K562 (cell line): ENCODE results near the gene ATG4D. TPM values are rescaled to one million over a fixed set of nuclear protein-coding genes. Genes with fewer than 3 reads are reported as not detected.

Experiments
- GTF2E2 ChIP-seq: fragments of 200-800 bp; sonication (Bioruptor generic); IDR thresholded peaks from 2 replicates; pipeline ENCODE4 v1.6.1; 2016; ENCODE audit warnings: missing genetic modification characterization, missing compliant biosample characterization
- MEIS2 ChIP-seq: fragments of 450-650 bp; IDR thresholded peaks from 2 replicates; pipeline ENCODE4 v1.6.1; 2014; ENCODE audit warnings: mild to moderate bottlenecking; ENCODE audit not compliant: partially characterized antibody
- PHB ChIP-seq: fragments of 250-450 bp; sonication (Bioruptor Pico); IDR thresholded peaks from 2 replicates; pipeline ENCODE4 v1.5.0; 2021
- polyA plus RNA-seq, 8 experiments: library from polyadenylated mRNA; depleted of rRNA in 4 of 8; stranded (reverse) in 5 of 8; unstranded in 3 of 8; fragments of >200 nt; fragmentation: Nextera tagmentation in 2 of 8; fragmentation: Illumina TruSeq in 1 of 8; extraction: Ambion mirVana in 2 of 8; extraction: Trizol in 1 of 8; gene quantifications; 2 replicates each; pipeline versions ENCODE4 v1.2.1 to v1.2.3, GENCODE V29; 2011 to 2014; ENCODE audit warnings: inconsistent platforms in 1 of 8, missing spikeins in 1 of 8
- total RNA-seq, 7 experiments: library from RNA; depleted of rRNA in 6 of 7; stranded (reverse); fragments of >200 nt in 6 of 7; fragmentation: Illumina TruSeq in 2 of 7; extraction: Trizol in 2 of 7; gene quantifications; 2 replicates each; pipeline versions ENCODE4 v1.2.1 to v1.2.3, GENCODE V29; 2011 to 2021; ENCODE audit warnings: low replicate concordance in 1 of 7
- TF ChIP-seq, protein P1 (sequence below): fragments of 450-650 bp; IDR thresholded peaks from 2 replicates; pipeline ENCODE4 v1.6.1; 2014; ENCODE audit warnings: low read depth, mild to moderate bottlenecking, moderate library complexity, borderline replicate concordance
- TF ChIP-seq, protein P2 (sequence below): fragments of 250-450 bp; sonication (Bioruptor Pico); IDR thresholded peaks from 2 replicates; pipeline ENCODE4 v1.5.0; 2020; ENCODE audit warnings: mild to moderate bottlenecking
- TF ChIP-seq, protein P3 (sequence below), 2 experiments: fragments of 450-650 bp; conservative IDR thresholded peaks; 2 replicates each; pipeline ENCODE4 v1.6.1; 2017; ENCODE audit warnings: mild to moderate bottlenecking in 2 of 2, moderate library complexity in 2 of 2
- TF ChIP-seq, protein P4 (sequence below): sonication (generic); formaldehyde crosslinking; IDR thresholded peaks from 2 replicates; pipeline ENCODE4 v1.9.0; 2022; ENCODE audit warnings: mild to moderate bottlenecking, missing genetic modification reagents
- TF ChIP-seq, protein P5 (sequence below): sonication (generic); formaldehyde crosslinking; IDR thresholded peaks from 2 replicates; pipeline ENCODE4 v1.8.1; 2023; ENCODE audit warnings: mild to moderate bottlenecking, missing genetic modification reagents
- TF ChIP-seq, protein P6 (sequence below), 3 experiments: IDR thresholded peaks in 2 of 3; conservative IDR thresholded peaks in 1 of 3; 2 replicates each; pipeline ENCODE4 v1.5.1; 2011 to 2012; ENCODE audit warnings: low read length in 3 of 3, mild to moderate bottlenecking in 3 of 3, control low read depth in 2 of 3, improper control_type of control experiment in 1 of 3, inconsistent platforms in 1 of 3, low read depth in 1 of 3, mixed read lengths in 1 of 3, moderate library complexity in 1 of 3; ENCODE audit not compliant: insufficient read depth in 2 of 3
- TF ChIP-seq, protein P7 (sequence below): fragments of 250-450 bp; sonication (Bioruptor Pico); IDR thresholded peaks from 2 replicates; pipeline ENCODE4 v1.9.0; 2021; ENCODE audit warnings: mild to moderate bottlenecking
- TF ChIP-seq, protein P8 (sequence below): fragments of 450-650 bp; IDR thresholded peaks from 2 replicates; pipeline ENCODE4 v1.6.1; 2017; ENCODE audit warnings: antibody characterized with exemption, mild to moderate bottlenecking

Gene ATG4D
- total and polyA plus RNA-seq, 9 of the 15 experiments (the other 6 are each of a cell fraction or from before 2014, with no cell fraction given), result 0.51 to 66.1 (median 22.9) TPM

DNA sequence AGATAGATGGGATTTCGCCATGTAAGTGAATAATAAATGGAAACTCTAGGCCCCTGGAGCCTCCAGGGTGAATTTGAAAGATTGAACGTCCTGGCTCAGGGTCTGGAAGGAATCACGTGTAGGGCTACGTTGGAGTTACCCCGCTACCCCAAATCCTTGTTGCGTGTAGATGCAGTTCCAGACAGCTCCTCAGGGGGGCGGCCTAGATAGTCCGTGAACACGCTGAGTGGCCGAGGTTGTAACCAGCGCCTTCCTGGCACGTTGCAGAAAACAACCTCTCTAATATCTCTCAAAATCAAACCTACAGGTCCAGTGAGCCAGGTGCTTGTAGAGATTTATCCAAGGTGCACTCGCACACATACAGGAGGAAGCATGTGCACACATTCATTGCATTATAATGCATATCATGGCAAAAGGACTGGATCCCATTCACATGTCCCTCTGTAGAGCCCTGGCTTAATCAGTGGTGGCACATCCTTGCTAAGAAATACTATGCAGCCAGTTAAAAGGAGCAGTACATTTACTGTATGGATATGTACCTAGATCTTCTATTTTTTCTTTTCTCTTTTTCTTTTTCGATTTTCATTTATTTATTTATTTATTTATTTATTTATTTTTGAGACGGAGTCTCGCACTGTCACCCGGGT, 38.0 kb upstream of the ATG4D start (continued):
- TF ChIP-seq, protein P1, sequence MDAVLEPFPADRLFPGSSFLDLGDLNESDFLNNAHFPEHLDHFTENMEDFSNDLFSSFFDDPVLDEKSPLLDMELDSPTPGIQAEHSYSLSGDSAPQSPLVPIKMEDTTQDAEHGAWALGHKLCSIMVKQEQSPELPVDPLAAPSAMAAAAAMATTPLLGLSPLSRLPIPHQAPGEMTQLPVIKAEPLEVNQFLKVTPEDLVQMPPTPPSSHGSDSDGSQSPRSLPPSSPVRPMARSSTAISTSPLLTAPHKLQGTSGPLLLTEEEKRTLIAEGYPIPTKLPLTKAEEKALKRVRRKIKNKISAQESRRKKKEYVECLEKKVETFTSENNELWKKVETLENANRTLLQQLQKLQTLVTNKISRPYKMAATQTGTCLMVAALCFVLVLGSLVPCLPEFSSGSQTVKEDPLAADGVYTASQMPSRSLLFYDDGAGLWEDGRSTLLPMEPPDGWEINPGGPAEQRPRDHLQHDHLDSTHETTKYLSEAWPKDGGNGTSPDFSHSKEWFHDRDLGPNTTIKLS, result peak; percentile 28; the same call in 1 of the 2 replicates
- TF ChIP-seq, protein P2, sequence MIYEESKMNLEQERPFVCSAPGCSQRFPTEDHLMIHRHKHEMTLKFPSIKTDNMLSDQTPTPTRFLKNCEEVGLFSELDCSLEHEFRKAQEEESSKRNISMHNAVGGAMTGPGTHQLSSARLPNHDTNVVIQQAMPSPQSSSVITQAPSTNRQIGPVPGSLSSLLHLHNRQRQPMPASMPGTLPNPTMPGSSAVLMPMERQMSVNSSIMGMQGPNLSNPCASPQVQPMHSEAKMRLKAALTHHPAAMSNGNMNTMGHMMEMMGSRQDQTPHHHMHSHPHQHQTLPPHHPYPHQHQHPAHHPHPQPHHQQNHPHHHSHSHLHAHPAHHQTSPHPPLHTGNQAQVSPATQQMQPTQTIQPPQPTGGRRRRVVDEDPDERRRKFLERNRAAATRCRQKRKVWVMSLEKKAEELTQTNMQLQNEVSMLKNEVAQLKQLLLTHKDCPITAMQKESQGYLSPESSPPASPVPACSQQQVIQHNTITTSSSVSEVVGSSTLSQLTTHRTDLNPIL (CRISPR knock-in tag), result no peak
- TF ChIP-seq, protein P3, sequence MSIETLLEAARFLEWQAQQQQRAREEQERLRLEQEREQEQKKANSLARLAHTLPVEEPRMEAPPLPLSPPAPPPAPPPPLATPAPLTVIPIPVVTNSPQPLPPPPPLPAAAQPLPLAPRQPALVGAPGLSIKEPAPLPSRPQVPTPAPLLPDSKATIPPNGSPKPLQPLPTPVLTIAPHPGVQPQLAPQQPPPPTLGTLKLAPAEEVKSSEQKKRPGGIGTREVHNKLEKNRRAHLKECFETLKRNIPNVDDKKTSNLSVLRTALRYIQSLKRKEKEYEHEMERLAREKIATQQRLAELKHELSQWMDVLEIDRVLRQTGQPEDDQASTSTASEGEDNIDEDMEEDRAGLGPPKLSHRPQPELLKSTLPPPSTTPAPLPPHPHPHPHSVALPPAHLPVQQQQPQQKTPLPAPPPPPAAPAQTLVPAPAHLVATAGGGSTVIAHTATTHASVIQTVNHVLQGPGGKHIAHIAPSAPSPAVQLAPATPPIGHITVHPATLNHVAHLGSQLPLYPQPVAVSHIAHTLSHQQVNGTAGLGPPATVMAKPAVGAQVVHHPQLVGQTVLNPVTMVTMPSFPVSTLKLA (conservative IDR thresholded peaks at IDR 0.05), result peak; percentile 35 to 50; a peak in 1 of 4 replicates
- TF ChIP-seq, protein P4, sequence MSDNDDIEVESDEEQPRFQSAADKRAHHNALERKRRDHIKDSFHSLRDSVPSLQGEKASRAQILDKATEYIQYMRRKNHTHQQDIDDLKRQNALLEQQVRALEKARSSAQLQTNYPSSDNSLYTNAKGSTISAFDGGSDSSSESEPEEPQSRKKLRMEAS (CRISPR knock-in tag), result peak; percentile 72
- TF ChIP-seq, protein P5, sequence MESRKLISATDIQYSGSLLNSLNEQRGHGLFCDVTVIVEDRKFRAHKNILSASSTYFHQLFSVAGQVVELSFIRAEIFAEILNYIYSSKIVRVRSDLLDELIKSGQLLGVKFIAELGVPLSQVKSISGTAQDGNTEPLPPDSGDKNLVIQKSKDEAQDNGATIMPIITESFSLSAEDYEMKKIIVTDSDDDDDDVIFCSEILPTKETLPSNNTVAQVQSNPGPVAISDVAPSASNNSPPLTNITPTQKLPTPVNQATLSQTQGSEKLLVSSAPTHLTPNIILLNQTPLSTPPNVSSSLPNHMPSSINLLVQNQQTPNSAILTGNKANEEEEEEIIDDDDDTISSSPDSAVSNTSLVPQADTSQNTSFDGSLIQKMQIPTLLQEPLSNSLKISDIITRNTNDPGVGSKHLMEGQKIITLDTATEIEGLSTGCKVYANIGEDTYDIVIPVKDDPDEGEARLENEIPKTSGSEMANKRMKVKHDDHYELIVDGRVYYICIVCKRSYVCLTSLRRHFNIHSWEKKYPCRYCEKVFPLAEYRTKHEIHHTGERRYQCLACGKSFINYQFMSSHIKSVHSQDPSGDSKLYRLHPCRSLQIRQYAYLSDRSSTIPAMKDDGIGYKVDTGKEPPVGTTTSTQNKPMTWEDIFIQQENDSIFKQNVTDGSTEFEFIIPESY (CRISPR knock-in tag), result peak; percentile 97
- TF ChIP-seq PHB (CRISPR knock-in tag) (no peak), MEIS2 (no peak), GTF2E2 (tag) (no peak)
- TF ChIP-seq, protein P6, sequence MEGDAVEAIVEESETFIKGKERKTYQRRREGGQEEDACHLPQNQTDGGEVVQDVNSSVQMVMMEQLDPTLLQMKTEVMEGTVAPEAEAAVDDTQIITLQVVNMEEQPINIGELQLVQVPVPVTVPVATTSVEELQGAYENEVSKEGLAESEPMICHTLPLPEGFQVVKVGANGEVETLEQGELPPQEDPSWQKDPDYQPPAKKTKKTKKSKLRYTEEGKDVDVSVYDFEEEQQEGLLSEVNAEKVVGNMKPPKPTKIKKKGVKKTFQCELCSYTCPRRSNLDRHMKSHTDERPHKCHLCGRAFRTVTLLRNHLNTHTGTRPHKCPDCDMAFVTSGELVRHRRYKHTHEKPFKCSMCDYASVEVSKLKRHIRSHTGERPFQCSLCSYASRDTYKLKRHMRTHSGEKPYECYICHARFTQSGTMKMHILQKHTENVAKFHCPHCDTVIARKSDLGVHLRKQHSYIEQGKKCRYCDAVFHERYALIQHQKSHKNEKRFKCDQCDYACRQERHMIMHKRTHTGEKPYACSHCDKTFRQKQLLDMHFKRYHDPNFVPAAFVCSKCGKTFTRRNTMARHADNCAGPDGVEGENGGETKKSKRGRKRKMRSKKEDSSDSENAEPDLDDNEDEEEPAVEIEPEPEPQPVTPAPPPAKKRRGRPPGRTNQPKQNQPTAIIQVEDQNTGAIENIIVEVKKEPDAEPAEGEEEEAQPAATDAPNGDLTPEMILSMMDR (IDR thresholded peaks at IDR 0.05 in 2 of 3, conservative IDR thresholded peaks at IDR 0.05 in 1 of 3; ENCODE audit: insufficient read depth in 2 of 3, low read depth in 1 of 3, low read length in 3 of 3), result peak; percentile 82 to 90 (median 85)
- TF ChIP-seq, protein P7, sequence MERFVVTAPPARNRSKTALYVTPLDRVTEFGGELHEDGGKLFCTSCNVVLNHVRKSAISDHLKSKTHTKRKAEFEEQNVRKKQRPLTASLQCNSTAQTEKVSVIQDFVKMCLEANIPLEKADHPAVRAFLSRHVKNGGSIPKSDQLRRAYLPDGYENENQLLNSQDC (CRISPR knock-in tag), result no peak
- TF ChIP-seq, protein P8, sequence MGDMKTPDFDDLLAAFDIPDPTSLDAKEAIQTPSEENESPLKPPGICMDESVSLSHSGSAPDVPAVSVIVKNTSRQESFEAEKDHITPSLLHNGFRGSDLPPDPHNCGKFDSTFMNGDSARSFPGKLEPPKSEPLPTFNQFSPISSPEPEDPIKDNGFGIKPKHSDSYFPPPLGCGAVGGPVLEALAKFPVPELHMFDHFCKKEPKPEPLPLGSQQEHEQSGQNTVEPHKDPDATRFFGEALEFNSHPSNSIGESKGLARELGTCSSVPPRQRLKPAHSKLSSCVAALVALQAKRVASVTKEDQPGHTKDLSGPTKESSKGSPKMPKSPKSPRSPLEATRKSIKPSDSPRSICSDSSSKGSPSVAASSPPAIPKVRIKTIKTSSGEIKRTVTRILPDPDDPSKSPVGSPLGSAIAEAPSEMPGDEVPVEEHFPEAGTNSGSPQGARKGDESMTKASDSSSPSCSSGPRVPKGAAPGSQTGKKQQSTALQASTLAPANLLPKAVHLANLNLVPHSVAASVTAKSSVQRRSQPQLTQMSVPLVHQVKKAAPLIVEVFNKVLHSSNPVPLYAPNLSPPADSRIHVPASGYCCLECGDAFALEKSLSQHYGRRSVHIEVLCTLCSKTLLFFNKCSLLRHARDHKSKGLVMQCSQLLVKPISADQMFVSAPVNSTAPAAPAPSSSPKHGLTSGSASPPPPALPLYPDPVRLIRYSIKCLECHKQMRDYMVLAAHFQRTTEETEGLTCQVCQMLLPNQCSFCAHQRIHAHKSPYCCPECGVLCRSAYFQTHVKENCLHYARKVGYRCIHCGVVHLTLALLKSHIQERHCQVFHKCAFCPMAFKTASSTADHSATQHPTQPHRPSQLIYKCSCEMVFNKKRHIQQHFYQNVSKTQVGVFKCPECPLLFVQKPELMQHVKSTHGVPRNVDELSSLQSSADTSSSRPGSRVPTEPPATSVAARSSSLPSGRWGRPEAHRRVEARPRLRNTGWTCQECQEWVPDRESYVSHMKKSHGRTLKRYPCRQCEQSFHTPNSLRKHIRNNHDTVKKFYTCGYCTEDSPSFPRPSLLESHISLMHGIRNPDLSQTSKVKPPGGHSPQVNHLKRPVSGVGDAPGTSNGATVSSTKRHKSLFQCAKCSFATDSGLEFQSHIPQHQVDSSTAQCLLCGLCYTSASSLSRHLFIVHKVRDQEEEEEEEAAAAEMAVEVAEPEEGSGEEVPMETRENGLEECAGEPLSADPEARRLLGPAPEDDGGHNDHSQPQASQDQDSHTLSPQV, result 0 out of 2 replicates have a peak, but pooled peaks have one; percentile 31
